Measurements from ENCODE around the gene RNASE11.
"Not testable (repeated sequence)": the region's sequence is repeated elsewhere in the genome, so short reads cannot be mapped to it uniquely, and the experiment has no call there.

The RNASE11 gene

GRCh38 chr14:20614038-20614840 is 26.4 kb upstream of the RNASE11 start:
- no peak for DNase-seq (ENCODE audit: low spot score)

GRCh38 chr14:20613094-20614037 is 25.6 kb upstream of the RNASE11 start:
- DNase-seq (ENCODE audit: low spot score): peak; percentile 88

- no peak for DNase-seq (ENCODE audit: low spot score)
Observed at GRCh38 chr14:20612403-20612802, 24.6 kb upstream of the RNASE11 start.

GRCh38 chr14:20611277-20611676 is 23.5 kb upstream of the RNASE11 start:
- DNase-seq (ENCODE audit: low spot score): no peak

GRCh38 chr14:20610002-20610765 is 22.4 kb upstream of the RNASE11 start:
- DNase-seq (ENCODE audit: low spot score): peak; percentile 84

GRCh38 chr14:20609215-20610001 is 21.6 kb upstream of the RNASE11 start:
- no peak for DNase-seq (ENCODE audit: low spot score)

- DNase-seq (ENCODE audit: low spot score): no peak
Observed at GRCh38 chr14:20608383-20609110, 20.7 kb upstream of the RNASE11 start.

- DNase-seq (ENCODE audit: low spot score): no peak
Observed at GRCh38 chr14:20607617-20608016, 19.8 kb upstream of the RNASE11 start.

- no peak for DNase-seq (ENCODE audit: low spot score)
Observed at GRCh38 chr14:20606902-20607242, 19.1 kb upstream of the RNASE11 start.

GRCh38 chr14:20606190-20606901 is 18.5 kb upstream of the RNASE11 start:
- DNase-seq (ENCODE audit: low spot score): no peak

- no peak for DNase-seq (ENCODE audit: low spot score)
Observed at GRCh38 chr14:20603813-20604690, 16.3 kb upstream of the RNASE11 start.

- DNase-seq (ENCODE audit: low spot score): no peak
Observed at GRCh38 chr14:20602583-20602982, 14.8 kb upstream of the RNASE11 start.

GRCh38 chr14:20601522-20601921 is 13.7 kb upstream of the RNASE11 start:
- no peak for DNase-seq (ENCODE audit: low spot score)

GRCh38 chr14:20597108-20597507 is 9.3 kb upstream of the RNASE11 start:
- DNase-seq (ENCODE audit: low spot score): no peak

- not testable (repeated sequence) for DNase-seq (ENCODE audit: low spot score)
Observed at GRCh38 chr14:20595726-20596125, 7.9 kb upstream of the RNASE11 start.

- DNase-seq (ENCODE audit: low spot score): no peak
Observed at GRCh38 chr14:20592574-20592973, 4.8 kb upstream of the RNASE11 start.

GRCh38 chr14:20591235-20591634 is 3.4 kb upstream of the RNASE11 start, which contains the start of gene RNASE12:
Gene RNASE12, minus strand, starts transcription at chr14:20591376. Its CDS starts 653 bp downstream, at chr14:20590723.
- DNase-seq (ENCODE audit: low spot score): no peak

- DNase-seq (ENCODE audit: low spot score): no peak
Observed at GRCh38 chr14:20583908-20584307, 3.9 kb downstream of the RNASE11 start.

GRCh38 chr14:20583142-20583541 is 4.7 kb downstream of the RNASE11 start:
- DNase-seq (ENCODE audit: low spot score): no peak

Measured in left forelimb (tissue), 1 donor.